Colon (tissue), 2 donors: ENCODE results near the gene TIMP3.

ENCODE experiments used
- FAIRE-seq: peaks from 2 replicates; lab custom pipeline; 2012; peaks lifted over from hg19 to GRCh38; lab: Jason Lieb, UNC
- donor health status: control.
- donor health status: control.

TIMP3 gene

DNA sequence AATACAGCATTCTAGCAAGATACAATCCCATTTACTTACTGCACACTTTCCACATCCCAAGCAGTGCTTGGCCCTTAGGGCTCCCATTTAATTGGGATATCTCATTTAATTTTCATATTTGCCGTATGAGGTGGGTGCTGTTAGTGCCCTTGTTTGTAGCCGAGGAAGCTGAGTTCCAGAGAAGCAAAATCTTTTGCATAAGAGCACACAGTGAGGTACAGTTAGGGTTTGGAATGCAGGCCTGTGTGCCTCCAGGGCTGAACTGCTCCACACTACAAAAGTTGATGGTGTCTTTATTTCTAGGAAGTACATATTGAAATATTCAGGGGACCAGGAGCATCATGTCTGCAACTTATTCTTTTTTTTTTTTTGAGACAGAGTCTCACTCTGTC, 15.5 kb upstream of the TIMP3 start:
- FAIRE-seq: no peak

DNA sequence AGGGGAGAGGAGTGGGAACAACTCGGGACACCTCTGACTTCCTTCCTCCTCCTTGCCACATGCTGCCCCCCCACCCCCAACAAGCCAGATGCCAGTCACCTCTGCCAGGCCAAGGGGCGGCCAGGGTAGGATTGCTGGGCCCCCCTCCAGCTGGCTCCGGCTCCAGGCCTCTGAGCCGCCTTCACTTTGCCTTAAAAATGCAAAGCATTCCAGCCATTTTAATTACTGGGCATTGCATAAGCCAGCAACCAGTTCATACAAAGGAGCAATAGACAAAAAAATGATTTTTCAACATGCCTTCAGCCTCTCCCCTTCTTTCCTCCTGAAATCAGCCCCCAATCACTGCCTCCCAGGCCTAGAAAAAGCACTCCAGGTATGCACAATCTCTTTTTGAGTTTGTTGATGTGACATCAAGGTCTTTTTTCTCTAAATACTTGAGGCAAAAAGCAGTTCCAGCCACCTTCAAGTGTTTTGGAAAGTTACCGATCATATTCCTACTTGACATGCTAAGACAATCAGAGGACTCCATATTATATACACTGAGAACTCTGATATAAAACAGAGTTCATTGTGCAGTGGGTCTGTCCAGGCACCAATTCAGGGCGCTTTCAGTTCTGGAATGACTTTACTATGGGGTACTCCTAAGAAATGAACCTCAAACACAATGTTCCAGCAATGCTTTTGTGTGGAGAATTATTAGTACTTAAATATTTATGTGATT, 12.4 kb upstream of the TIMP3 start:
- FAIRE-seq: no peak

DNA sequence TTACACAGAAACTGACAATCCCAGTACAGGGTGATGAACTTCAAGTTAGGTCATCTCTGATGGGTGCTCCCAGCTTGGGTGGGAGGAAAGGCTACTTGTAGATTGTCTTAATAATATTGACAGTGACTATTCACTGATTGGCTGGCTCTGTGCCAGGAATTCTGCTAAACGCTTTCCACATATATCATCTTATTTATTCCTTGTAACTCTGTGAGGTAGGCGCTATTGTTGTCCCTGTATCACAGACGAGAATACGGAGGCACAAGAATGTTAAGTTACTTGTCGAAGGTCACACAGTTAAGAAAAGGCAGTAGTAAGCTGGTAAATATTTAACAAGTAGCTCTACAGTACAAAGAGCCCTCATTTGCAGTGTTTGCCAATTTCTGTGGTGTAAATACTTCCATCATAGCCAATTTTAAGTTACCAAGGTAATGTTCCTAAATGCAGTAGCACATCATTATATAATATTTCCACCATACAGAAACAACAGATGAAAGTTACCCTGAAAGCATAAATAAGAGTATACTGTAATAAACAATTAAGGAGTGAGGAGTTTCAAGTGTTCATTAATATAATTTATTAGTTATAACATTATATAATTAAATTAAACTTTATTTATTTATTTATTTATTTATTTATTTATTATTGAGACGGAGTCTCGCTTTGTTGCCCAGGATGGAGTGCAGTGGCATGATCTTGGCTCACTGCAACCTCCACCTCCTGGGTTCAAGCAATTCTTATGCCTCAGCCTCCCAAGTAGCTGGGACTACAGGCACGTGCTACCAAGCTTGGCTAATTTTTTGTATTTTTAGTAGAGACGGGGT, 11.5 kb upstream of the TIMP3 start:
- FAIRE-seq: no peak

- FAIRE-seq: no peak
Measured at GRCh38 chr22:32791056-32791455, 10.4 kb upstream of the TIMP3 start.

GRCh38 chr22:32791485-32791884, 10.0 kb upstream of the TIMP3 start:
- no peak for FAIRE-seq

GRCh38 chr22:32793589-32793988, 7.9 kb upstream of the TIMP3 start:
- FAIRE-seq: no peak

GRCh38 chr22:32794449-32795213, 6.9 kb upstream of the TIMP3 start:
- FAIRE-seq: no peak

GRCh38 chr22:32795214-32795596, 6.3 kb upstream of the TIMP3 start:
- FAIRE-seq: no peak

DNA sequence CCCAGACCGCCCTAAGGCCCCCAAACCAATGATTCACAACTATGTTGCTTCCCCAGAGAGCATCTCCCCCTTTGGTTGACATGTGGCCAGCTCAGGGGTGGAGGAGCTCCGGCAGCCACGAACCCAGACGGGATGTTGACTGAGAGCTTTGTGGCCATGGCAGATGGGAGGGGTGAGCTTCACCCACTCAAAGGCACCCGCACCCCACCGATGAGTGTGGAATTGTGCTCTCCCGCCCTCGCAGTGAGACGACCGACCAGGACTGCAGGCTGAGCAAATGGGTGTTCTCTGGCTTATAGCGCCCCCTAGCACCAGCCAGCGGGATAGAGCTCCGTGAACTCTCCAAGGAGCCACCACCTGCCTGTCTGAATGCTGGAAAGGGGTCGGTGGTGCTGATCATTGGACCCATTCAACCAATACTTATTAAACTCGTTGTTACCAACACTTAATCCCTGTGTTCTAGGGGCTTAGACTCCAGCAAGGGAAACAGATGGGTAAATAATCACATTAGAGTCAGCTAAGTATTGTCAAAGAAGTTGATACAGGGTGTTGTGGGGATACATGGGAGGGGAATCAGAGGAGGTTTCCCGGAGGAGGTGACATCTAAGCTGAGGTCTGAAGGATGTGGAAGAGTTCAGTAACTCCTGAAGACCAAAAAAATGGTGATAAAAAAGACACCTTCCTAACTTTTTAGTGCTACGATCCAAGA, 4.5 kb upstream of the TIMP3 start:
- FAIRE-seq: no peak

GRCh38 chr22:32799496-32799895, 2.0 kb upstream of the TIMP3 start:
- FAIRE-seq: no peak

DNA sequence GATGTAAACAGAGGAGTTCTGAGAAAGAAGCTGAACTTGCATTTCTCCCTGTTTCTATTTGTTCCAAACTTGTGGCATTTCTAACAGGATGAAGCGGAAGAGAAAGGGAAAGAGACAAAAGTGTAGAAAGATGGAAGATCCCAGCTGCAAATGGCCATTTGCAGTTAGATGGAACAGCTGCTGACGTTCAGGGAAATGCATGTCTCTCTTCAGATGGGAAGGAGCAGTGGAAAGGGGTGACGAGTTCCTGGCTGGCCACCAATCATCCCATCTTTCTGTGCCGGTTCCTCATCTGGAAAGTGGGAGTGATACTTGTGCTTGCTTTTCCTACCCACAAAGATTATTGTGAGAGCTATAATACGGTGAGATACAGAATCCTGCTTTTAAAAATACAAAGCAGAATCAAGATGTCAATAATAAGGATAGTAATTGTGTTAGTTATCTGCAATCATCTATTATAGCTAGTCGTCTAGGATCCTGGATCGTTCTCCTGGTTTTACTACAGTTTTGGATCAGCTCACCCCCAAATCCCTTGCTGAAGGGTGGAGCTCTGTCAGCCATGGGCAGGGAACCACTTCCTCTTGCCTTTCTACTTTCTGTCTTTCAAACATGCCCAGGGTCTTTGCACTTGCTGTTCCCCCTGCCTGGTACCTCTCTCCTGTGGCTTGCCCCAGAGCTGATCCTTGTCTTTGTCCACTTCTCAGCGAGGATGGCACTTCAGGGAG, 1.2 kb upstream of the TIMP3 start:
- FAIRE-seq: no peak

- no peak for FAIRE-seq
Measured at GRCh38 chr22:32800994-32801536, 440 bp upstream of the TIMP3 start.

- FAIRE-seq: no peak
Measured at GRCh38 chr22:32802237-32802765, 796 bp downstream of the TIMP3 start.

DNA sequence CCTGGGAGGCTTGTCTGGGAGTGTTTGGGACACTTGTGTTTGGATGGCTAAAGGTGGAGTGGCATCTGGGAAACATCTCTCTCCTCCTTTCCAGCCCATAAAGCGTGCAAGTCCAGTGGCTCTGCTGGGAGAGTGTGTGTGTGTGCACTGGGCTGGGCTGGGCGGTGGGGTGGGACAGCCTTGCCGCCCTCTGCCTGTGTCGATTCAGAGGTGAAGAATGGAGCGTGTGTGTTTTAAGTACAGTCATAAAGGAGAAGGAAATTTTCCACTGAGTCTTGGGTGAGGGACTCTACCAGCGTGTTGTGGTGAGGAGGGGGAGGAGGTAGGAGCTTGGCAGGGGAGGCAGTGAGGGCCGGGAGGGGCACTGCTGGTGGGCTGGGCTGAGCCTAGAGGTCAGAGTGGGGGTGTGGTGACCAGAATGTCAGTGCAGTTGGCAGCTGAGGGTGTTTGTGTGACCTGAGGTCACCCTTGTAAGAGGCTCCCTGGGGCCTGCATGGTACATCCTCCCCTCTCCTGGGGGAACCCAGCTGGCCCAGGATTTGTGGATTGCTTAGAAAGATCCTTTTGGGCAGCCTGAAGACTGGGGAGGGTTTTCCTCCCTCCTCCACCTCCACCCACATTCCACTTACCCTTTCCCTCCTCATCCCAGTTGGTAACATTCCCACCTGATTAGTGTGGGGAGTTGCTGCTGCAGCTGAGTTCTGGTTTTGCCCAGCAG, 1.7 kb downstream of the TIMP3 start:
- no peak for FAIRE-seq

DNA sequence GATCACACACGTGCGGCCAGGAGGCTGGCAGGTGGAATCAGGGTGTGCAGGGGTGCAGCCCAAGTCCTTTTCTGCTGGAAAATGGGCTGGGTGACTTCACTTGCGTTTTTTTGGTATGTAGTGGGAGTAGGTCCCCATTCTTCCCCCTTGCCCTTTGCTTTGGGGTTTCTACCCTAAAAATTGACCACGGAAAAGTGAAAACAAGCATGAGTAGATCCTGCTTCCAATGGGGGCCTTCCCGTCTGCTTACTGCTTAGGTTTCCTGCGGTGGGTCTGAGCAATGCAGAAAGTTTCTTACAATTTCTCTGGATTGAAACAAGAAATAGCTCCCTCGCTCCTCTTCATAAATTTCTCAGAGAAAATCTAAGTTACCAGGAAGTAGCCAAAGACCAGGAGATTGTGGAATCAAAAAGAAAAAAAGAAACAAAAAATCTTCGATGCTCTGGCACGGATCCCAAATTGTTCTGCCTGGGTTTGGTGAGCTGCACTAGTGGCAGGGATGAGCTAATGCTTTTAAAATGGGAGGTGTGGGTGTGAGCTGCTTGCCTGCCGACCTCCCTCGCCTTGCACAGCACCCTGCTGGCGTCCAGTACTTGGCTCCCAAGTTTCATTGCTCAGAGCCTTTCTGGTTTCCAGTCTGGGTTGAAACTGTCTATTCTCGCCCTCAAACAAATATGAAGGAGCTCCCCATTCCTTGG, 2.4 kb downstream of the TIMP3 start:
- no peak for FAIRE-seq

GRCh38 chr22:32804531-32805360, 3.2 kb downstream of the TIMP3 start:
- no peak for FAIRE-seq

GRCh38 chr22:32805361-32805881, 3.9 kb downstream of the TIMP3 start:
- FAIRE-seq: no peak

DNA sequence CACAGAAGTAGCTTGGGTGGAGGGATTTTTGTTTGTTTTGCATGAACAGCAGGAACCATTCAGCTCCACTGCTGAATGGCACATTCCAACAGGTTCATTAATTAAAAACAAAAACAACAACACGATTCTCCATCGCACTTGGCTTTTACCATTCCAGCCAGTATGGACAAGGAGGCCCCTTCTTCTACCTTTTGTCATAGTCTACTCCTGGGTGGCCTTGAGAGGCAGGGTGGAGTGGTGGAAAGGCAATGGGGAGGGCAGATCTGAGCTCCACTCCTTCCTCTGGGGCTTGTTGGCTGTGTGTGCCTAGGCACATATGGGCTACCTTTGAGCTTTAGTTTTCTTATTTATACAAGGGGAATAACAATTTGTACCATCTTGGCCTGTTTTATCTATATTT, 4.8 kb downstream of the TIMP3 start:
- no peak for FAIRE-seq

- FAIRE-seq: no peak
Measured at GRCh38 chr22:32808038-32808445, 6.5 kb downstream of the TIMP3 start.
